ENCODE results near the gene HFE. TPM values are rescaled to one million over a fixed set of nuclear protein-coding genes. Genes with fewer than 3 reads are reported as not detected.

Gene HFE
- polyA plus RNA-seq, 2 donors, result 2.2 to 2.6 TPM

Other genes with a start within 250 kb of the HFE start
- not detected for gene SLC17A3, start 213.2 kb upstream of the HFE start, polyA plus RNA-seq
- not detected for gene SLC17A2, start 156.7 kb upstream of the HFE start, polyA plus RNA-seq
- gene TRIM38, start 124.6 kb upstream of the HFE start, polyA plus RNA-seq, result 1 to 10 TPM; 4.7 to 5.7 TPM

All from esophagus (tissue), 2 donors.